Brain microvascular endothelial cell (primary cell): ENCODE results near the gene TSPAN1.

ENCODE experiments used
- DNase-seq: peaks from one replicate; pipeline ENCODE4 v3.0.0-alpha.2; 2020
- H3K27ac ChIP-seq: fragments of 250-450 bp; sonication (Bioruptor Pico); 2 replicates; pipeline ENCODE4 v1.5.1; 2020; ENCODE audit warnings: mild to moderate bottlenecking, moderate library complexity
- H3K27me3 ChIP-seq: fragments of 250-450 bp; sonication (Bioruptor Pico); replicated peaks from 2 replicates; pipeline ENCODE4 v1.5.1; 2020; ENCODE audit warnings: mild to moderate bottlenecking
- H3K36me3 ChIP-seq: fragments of 250-450 bp; sonication (Bioruptor Pico); replicated peaks from 2 replicates; pipeline ENCODE4 v1.5.1; 2020; ENCODE audit warnings: mild to moderate bottlenecking
- H3K4me3 ChIP-seq: 2 replicates; pipeline ENCODE4 v1.5.1; 2011; ENCODE audit warnings: low read depth, mild to moderate bottlenecking, control low read depth, low read length, moderate library complexity
- in situ Hi-C: cut with HindIII; loops from 2 replicates; pipeline ENCODE4 v1.10.0; 2017; ENCODE audit warnings: low sequenced_read_pairs, low pct_ligation_motif_present
- TF ChIP-seq, protein P1 (sequence below): IDR thresholded peaks from 2 replicates; pipeline ENCODE4 v1.5.1; 2011; ENCODE audit warnings: low read depth, mild to moderate bottlenecking, moderate library complexity, low read length, control low read depth, inconsistent platforms; ENCODE audit errors: missing control alignments

Gene TSPAN1

GRCh38 chr1:46186076-46186475, 11.2 kb downstream of the TSPAN1 start:
- no peak for DNase-seq
- Histone ChIP-seq H3K4me3 (no peak overlapping the region), H3K36me3 (peaks cover 13% of the 10 kb centered on the region), H3K27ac (no peak overlapping the region), H3K27me3 (no peaks in the 10 kb centered on the region)
- in situ Hi-C loops: loop anchor here (10.0 kb wide), 1 partner anchor 151 kb away; no protein-coding TSS in a partner anchor
- TF ChIP-seq, protein P1, sequence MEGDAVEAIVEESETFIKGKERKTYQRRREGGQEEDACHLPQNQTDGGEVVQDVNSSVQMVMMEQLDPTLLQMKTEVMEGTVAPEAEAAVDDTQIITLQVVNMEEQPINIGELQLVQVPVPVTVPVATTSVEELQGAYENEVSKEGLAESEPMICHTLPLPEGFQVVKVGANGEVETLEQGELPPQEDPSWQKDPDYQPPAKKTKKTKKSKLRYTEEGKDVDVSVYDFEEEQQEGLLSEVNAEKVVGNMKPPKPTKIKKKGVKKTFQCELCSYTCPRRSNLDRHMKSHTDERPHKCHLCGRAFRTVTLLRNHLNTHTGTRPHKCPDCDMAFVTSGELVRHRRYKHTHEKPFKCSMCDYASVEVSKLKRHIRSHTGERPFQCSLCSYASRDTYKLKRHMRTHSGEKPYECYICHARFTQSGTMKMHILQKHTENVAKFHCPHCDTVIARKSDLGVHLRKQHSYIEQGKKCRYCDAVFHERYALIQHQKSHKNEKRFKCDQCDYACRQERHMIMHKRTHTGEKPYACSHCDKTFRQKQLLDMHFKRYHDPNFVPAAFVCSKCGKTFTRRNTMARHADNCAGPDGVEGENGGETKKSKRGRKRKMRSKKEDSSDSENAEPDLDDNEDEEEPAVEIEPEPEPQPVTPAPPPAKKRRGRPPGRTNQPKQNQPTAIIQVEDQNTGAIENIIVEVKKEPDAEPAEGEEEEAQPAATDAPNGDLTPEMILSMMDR: no peak

DNA sequence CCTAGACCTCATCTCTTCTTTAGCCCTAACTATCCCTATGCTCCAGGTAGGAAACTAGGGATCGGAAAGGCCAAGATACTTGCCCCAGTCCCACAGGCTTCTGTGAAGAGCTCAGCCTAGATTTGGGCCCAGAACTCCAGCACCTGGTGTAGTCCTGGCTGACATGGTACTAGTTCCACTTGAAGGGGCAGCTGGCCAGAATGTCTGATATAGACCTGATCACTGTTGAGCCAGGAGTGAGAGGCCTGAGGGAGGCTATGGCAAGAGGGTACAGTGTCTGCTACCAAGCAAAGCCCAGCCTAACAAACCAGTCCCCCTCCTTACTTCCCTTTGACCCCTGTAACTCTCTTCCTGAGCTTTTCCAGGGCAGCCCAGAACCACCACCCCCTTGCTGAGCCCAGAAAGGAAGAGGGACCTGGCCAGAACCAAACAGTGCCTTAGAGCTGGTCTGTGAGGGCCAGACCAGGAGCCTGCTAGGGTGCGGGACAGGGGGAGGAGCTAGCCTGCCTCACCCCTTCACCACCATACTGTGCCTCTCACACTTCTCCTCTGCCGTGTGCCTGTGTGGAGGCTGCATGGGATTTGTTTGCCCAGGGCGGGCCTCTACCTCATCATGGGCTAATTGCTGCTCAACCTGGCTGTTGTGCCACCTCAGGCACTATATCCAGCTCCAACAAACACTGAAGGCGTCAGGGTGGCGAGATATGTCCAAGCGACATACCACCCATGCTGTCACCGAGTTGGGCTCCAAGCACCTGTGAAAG, 12.4 kb downstream of the TSPAN1 start:
- no peak for DNase-seq
- Histone ChIP-seq H3K4me3 (no peak overlapping the region), H3K27me3 (no peaks in the 10 kb centered on the region), H3K27ac (no peak overlapping the region), H3K36me3 (peaks cover 18% of the 10 kb centered on the region)
- in situ Hi-C loops: loop anchor here (10.0 kb wide), 1 partner anchor 152 kb away; no protein-coding TSS in a partner anchor
- TF ChIP-seq, protein P1: no peak

GRCh38 chr1:46188295-46189030, 13.6 kb downstream of the TSPAN1 start:
- H3K27me3 ChIP-seq: no peaks in the 10 kb centered on the region
- peaks cover 29% of the 10 kb centered on the region for H3K36me3 ChIP-seq
- no peak for DNase-seq
- no peak overlapping the region for H3K27ac ChIP-seq
- TF ChIP-seq, protein P1: peak; percentile 28
- in situ Hi-C loops: loop anchor here (10.0 kb wide), 1 partner anchor 154 kb away; no protein-coding TSS in a partner anchor
- no peak overlapping the region for H3K4me3 ChIP-seq

DNA sequence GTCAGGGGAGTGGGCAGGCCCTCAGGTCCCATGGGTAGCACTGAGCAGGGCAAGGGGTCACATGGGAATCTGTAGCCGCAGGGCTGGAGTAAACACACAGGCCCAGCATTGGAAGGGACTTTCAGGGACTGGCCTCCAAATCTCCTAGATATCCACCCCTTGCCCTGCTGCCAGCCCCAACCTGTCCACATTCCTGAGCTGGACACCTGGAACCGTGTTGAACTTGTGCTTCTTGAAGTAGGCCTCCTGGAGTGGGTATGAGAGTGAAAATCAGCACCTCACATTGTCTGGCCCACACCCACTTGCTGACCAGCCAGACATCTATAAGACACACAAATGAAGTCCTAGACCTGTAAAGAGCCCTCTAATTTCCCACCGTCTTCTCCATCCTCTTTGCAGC, 15.7 kb downstream of the TSPAN1 start:
- peaks cover 38% of the 10 kb centered on the region for H3K36me3 ChIP-seq
- in situ Hi-C loops: no loop called here
- no peaks in the 10 kb centered on the region for H3K27me3 ChIP-seq
- no peak overlapping the region for H3K27ac ChIP-seq
- H3K4me3 ChIP-seq: no peak overlapping the region
- TF ChIP-seq, protein P1: no peak
- DNase-seq: no peak

- in situ Hi-C loops: no loop called here
- Histone ChIP-seq H3K27me3 (no peaks in the 10 kb centered on the region), H3K4me3 (no peak overlapping the region), H3K27ac (no peak overlapping the region), H3K36me3 (peaks cover 42% of the 10 kb centered on the region)
- TF ChIP-seq, protein P1: no peak
- peak; percentile 18 for DNase-seq
Measured at GRCh38 chr1:46191033-46191701, 16.3 kb downstream of the TSPAN1 start.
